ENCODE results near the gene TMC6. TPM values are rescaled to one million over a fixed set of nuclear protein-coding genes. Genes with fewer than 3 reads are reported as not detected.
A peak's percentile ranks its signal among the peaks of the same experiment; 100 is the strongest.

TMC6 gene
- total and polyA plus RNA-seq, 2 of the 13 experiments (the other 11 are each of a cell fraction or from before 2014, with no cell fraction given): 48.4 to 99.1 TPM

DNA sequence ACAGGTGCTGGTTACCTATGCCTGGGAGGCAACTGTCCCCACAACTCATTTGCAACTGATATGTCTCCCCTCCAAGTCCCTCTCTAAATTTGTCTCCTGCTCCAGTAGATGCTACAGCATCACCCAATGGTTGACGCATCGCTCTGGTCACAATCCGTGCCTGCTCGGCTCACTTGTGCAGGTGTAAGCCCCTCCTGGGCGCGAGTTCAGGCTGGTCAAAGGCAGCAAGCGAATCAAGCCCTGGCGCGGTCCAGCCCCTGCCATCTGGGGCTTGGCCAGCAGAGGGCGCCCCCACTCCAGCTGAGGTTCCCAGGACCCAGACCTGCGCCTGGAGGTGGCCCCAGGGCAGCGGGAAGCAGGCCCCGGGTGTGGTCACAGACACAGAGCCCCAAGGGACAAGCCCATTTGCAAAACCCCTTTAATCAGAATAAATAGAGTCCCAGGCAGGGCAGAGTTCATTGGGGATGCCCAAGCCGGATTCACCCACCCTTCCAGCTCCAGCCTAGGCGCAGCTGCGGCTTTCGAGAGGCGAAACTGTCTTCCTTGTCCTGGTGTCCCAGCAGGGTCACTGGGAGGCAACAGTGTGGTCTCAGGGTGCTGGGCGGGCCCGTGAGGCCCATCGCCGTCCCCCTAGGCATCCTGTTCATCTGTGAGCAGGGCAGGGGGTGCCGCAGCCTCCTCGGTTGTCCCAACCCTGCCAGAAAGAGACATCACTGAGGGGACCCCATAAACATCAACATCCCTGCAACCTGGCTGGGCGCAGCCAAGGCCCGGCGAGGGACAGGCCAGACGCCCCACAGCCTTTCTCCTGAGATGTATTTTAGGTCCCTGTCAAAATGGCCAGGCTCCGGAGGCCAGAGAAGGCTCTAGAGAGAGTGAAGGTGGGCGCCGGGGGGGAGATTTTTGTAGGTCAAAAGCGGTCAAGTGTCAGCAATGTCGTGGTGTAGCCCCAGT is 15.8 kb downstream of the TMC6 start (continued):
- TF ChIP-seq HIVEP1 (CRISPR knock-in tag; IDR thresholded peaks at IDR 0.05) (0 out of 2 replicates have a peak, but pooled peaks have one; percentile 6), ZNF773 (CRISPR knock-in tag; IDR thresholded peaks at IDR 0.05; ENCODE audit: borderline replicate concordance) (no peak), ZSCAN31 (CRISPR knock-in tag; IDR thresholded peaks at IDR 0.05; ENCODE audit: low read depth) (peak; percentile 60; the same call in 1 of the 2 replicates), LBX2 (CRISPR knock-in tag; IDR thresholded peaks at IDR 0.05; ENCODE audit: borderline replicate concordance) (no peak), THAP11 (CRISPR knock-in tag; IDR thresholded peaks at IDR 0.05) (peak; percentile 76), ZNF691 (CRISPR knock-in tag; IDR thresholded peaks at IDR 0.05; ENCODE audit: borderline replicate concordance, low read depth) (peak; percentile 44; the same call in 1 of the 2 replicates), ZFP36 (IDR thresholded peaks at IDR 0.05; ENCODE audit: borderline replicate concordance, low read depth, low read length, partially characterized antibody) (no peak), JARID2 (CRISPR knock-in tag; IDR thresholded peaks at IDR 0.05; ENCODE audit: insufficient replicate concordance) (no peak)
- TF ChIP-seq, protein P1, sequence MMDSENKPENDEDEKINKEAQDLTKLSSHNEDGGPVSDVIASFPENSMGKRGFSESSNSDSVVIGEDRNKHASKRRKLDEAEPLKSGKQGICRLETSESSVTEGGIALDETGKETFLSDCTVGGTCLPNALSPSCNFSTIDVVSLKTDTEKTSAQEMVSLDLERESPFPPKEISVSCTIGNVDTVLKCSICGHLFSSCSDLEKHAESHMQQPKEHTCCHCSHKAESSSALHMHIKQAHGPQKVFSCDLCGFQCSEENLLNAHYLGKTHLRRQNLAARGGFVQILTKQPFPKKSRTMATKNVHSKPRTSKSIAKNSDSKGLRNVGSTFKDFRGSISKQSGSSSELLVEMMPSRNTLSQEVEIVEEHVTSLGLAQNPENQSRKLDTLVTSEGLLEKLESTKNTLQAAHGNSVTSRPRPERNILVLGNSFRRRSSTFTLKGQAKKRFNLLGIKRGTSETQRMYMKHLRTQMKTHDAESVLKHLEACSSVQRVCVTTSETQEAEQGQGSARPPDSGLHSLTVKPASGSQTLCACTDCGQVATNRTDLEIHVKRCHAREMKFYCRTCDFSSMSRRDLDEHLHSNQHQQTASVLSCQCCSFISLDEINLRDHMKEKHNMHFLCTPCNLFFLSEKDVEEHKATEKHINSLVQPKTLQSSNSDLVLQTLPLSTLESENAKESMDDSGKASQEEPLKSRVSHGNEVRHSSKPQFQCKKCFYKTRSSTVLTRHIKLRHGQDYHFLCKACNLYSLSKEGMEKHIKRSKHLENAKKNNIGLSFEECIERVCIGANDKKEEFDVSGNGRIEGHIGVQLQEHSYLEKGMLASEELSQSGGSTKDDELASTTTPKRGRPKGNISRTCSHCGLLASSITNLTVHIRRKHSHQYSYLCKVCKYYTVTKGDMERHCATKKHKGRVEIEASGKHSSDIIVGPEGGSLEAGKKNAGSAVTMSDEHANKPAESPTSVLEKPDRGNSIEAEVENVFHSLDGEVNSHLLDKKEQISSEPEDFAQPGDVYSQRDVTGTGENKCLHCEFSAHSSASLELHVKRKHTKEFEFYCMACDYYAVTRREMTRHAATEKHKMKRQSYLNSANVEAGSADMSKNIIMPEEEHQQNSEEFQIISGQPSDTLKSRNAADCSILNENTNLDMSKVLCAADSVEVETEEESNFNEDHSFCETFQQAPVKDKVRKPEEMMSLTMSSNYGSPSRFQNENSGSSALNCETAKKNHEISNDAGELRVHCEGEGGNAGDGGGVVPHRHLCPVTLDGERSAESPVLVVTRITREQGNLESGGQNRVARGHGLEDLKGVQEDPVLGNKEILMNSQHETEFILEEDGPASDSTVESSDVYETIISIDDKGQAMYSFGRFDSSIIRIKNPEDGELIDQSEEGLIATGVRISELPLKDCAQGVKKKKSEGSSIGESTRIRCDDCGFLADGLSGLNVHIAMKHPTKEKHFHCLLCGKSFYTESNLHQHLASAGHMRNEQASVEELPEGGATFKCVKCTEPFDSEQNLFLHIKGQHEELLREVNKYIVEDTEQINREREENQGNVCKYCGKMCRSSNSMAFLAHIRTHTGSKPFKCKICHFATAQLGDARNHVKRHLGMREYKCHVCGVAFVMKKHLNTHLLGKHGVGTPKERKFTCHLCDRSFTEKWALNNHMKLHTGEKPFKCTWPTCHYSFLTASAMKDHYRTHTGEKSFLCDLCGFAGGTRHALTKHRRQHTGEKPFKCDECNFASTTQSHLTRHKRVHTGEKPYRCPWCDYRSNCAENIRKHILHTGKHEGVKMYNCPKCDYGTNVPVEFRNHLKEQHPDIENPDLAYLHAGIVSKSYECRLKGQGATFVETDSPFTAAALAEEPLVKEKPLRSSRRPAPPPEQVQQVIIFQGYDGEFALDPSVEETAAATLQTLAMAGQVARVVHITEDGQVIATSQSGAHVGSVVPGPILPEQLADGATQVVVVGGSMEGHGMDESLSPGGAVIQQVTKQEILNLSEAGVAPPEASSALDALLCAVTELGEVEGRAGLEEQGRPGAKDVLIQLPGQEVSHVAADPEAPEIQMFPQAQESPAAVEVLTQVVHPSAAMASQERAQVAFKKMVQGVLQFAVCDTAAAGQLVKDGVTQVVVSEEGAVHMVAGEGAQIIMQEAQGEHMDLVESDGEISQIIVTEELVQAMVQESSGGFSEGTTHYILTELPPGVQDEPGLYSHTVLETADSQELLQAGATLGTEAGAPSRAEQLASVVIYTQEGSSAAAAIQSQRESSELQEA (CRISPR knock-in tag; IDR thresholded peaks at IDR 0.05; ENCODE audit: not compliant biosample characterization): no peak
- TF ChIP-seq, protein P2, sequence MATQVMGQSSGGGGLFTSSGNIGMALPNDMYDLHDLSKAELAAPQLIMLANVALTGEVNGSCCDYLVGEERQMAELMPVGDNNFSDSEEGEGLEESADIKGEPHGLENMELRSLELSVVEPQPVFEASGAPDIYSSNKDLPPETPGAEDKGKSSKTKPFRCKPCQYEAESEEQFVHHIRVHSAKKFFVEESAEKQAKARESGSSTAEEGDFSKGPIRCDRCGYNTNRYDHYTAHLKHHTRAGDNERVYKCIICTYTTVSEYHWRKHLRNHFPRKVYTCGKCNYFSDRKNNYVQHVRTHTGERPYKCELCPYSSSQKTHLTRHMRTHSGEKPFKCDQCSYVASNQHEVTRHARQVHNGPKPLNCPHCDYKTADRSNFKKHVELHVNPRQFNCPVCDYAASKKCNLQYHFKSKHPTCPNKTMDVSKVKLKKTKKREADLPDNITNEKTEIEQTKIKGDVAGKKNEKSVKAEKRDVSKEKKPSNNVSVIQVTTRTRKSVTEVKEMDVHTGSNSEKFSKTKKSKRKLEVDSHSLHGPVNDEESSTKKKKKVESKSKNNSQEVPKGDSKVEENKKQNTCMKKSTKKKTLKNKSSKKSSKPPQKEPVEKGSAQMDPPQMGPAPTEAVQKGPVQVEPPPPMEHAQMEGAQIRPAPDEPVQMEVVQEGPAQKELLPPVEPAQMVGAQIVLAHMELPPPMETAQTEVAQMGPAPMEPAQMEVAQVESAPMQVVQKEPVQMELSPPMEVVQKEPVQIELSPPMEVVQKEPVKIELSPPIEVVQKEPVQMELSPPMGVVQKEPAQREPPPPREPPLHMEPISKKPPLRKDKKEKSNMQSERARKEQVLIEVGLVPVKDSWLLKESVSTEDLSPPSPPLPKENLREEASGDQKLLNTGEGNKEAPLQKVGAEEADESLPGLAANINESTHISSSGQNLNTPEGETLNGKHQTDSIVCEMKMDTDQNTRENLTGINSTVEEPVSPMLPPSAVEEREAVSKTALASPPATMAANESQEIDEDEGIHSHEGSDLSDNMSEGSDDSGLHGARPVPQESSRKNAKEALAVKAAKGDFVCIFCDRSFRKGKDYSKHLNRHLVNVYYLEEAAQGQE (IDR thresholded peaks at IDR 0.05; ENCODE audit: borderline replicate concordance in 1 of 2, low read depth in 1 of 2, low read length in 2 of 2): no peak

Measured in HepG2 (cell line).